SK-N-SH (cell line): ENCODE results near the gene PSMB2. TPM values are rescaled to one million over a fixed set of nuclear protein-coding genes. Genes with fewer than 3 reads are reported as not detected.
A peak's percentile ranks its signal among the peaks of the same experiment; 100 is the strongest.

Experiments
- CTCF ChIA-PET: fragments of 300-600, 350-600 bp; formaldehyde crosslinking; extraction: SDS; loops from one replicate; lab custom pipeline; 2021; lab: Yijun Ruan, JAX
- POLR2A ChIA-PET: fragments of 350-600 bp; sonication (Branson Sonifier 250); formaldehyde crosslinking; extraction: SDS; loops from one replicate; lab custom pipeline; 2020; ENCODE audit warnings: antibody characterized with exemption, inconsistent platforms; lab: Yijun Ruan, JAX
- DNase-seq: peaks from one replicate; pipeline ENCODE4 v3.0.0; 2012
- H2AFZ ChIP-seq: fragments of 200-600 bp; sonication (generic); 2 replicates; pipeline ENCODE4 v1.8.1; 2016; ENCODE audit warnings: antibody characterized with exemption, mild to moderate bottlenecking, low read depth
- H3F3A ChIP-seq: fragments of 200-600 bp; sonication (generic); replicated peaks from 2 replicates; pipeline ENCODE3; 2016; ENCODE audit warnings: antibody characterized with exemption, mild to moderate bottlenecking; ENCODE audit not compliant: insufficient read depth
- H3K27ac ChIP-seq, 2 experiments: fragments of 200-500 bp in 1 of 2; fragments of 200-600 bp in 1 of 2; sonication (Bioruptor generic) in 1 of 2; sonication (generic), shearing (Covaris generic) in 1 of 2; 2 replicates each; pipeline versions ENCODE4 v1.5.1 to v1.6.1; 2014 to 2016; ENCODE audit warnings: low read depth in 2 of 2, inconsistent platforms in 1 of 2, low read length in 1 of 2, mild to moderate bottlenecking in 1 of 2, mixed read lengths in 1 of 2
- H3K27me3 ChIP-seq: fragments of 200-600 bp; sonication (generic), shearing (Covaris generic); 2 replicates; pipeline ENCODE4 v1.6.1; 2016; ENCODE audit warnings: mixed run types; ENCODE audit not compliant: insufficient read depth
- H3K36me3 ChIP-seq, 2 experiments: fragments of 200-500 bp in 1 of 2; fragments of 200-600 bp in 1 of 2; sonication (Bioruptor generic) in 1 of 2; sonication (generic) in 1 of 2; replicated peaks in 1 of 2; 2 replicates each; pipeline versions ENCODE3 to v1.5.1; 2014 to 2016; ENCODE audit warnings: low read length in 1 of 2, mild to moderate bottlenecking in 1 of 2; ENCODE audit not compliant: insufficient read depth in 2 of 2, control insufficient read depth in 1 of 2
- H3K4me1 ChIP-seq, 2 experiments: fragments of 200-500 bp in 1 of 2; fragments of 200-600 bp in 1 of 2; sonication (Bioruptor generic) in 1 of 2; sonication (generic), shearing (Covaris generic) in 1 of 2; 2 replicates each; pipeline versions ENCODE4 v1.5.1 to v1.6.1; 2014 to 2016; ENCODE audit warnings: low read depth in 1 of 2, low read length in 1 of 2, mixed run types in 1 of 2; ENCODE audit not compliant: insufficient read depth in 2 of 2, control insufficient read depth in 1 of 2
- H3K4me2 ChIP-seq: fragments of 200-600 bp; sonication (generic), shearing (Covaris generic); 2 replicates; pipeline ENCODE4 v1.6.1; 2017; ENCODE audit warnings: mixed run types
- H3K4me3 ChIP-seq, 2 experiments: fragments of 200-500 bp in 1 of 2; fragments of 200-600 bp in 1 of 2; sonication (Bioruptor generic) in 1 of 2; sonication (generic), shearing (Covaris generic) in 1 of 2; 2 replicates each; pipeline versions ENCODE4 v1.5.1 to v1.8.1; 2014 to 2016; ENCODE audit warnings: low read depth in 2 of 2, inconsistent platforms in 1 of 2, low read length in 1 of 2, mild to moderate bottlenecking in 1 of 2, mixed read lengths in 1 of 2, moderate library complexity in 1 of 2
- H3K79me2 ChIP-seq: fragments of 200-600 bp; sonication (generic); 2 replicates; pipeline ENCODE4 v1.8.1; 2017; ENCODE audit warnings: mild to moderate bottlenecking; ENCODE audit not compliant: insufficient read depth
- H3K9ac ChIP-seq: fragments of 200-600 bp; sonication (generic); 2 replicates; pipeline ENCODE4 v1.6.1; 2017; ENCODE audit warnings: mixed run types
- H3K9me2 ChIP-seq: fragments of 200-600 bp; sonication (generic); 2 replicates; pipeline ENCODE4 v1.6.1; 2017; ENCODE audit warnings: mixed run types
- H3K9me3 ChIP-seq: fragments of 200-600 bp; sonication (generic); 2 replicates; pipeline ENCODE4 v1.6.1; 2017; ENCODE audit warnings: mixed run types, mild to moderate bottlenecking, moderate library complexity
- H4K20me1 ChIP-seq: fragments of 200-600 bp; sonication (generic); 2 replicates; pipeline ENCODE4 v1.6.1; 2017; ENCODE audit warnings: mild to moderate bottlenecking, mixed run types; ENCODE audit not compliant: insufficient read depth
- ELF1 ChIP-seq: IDR thresholded peaks from 2 replicates; pipeline ENCODE4 v1.4.0; 2012
- FOSL2 ChIP-seq: IDR thresholded peaks from 2 replicates; pipeline ENCODE4 v1.4.0; 2012; ENCODE audit warnings: low read depth, mild to moderate bottlenecking, moderate library complexity, borderline replicate concordance
- FOXM1 ChIP-seq: IDR thresholded peaks from 2 replicates; pipeline ENCODE4 v1.4.0; 2012; ENCODE audit warnings: low read depth, mild to moderate bottlenecking
- GABPA ChIP-seq: IDR thresholded peaks from 2 replicates; pipeline ENCODE4 v1.4.0; 2012; ENCODE audit warnings: low read depth, mild to moderate bottlenecking
- MEF2A ChIP-seq: IDR thresholded peaks from 2 replicates; pipeline ENCODE4 v1.4.0; 2012; ENCODE audit warnings: low read depth, borderline replicate concordance
- PBX3 ChIP-seq: IDR thresholded peaks from 2 replicates; pipeline ENCODE4; 2012
- TAF1 ChIP-seq: IDR thresholded peaks from 2 replicates; pipeline ENCODE4 v1.6.1; 2012; ENCODE audit warnings: low read depth, mild to moderate bottlenecking, low read length, moderate library complexity, borderline replicate concordance
- ZBTB33 ChIP-seq: IDR thresholded peaks from 2 replicates; pipeline ENCODE4 v1.4.0; 2012; ENCODE audit warnings: low read depth, borderline replicate concordance
- WGBS: methylation state at CpG from one replicate; pipeline ENCODE4 v1.1.6; 2017; ENCODE audit warnings: low lambda C conversion rate; 5-methylcytosine and 5-hydroxymethylcytosine counted together
- polyA plus RNA-seq, 3 experiments: library from polyadenylated mRNA; depleted of rRNA; stranded (reverse); fragments of >200 nt; gene quantifications; 2 replicates each; pipeline ENCODE4 v1.2.3, GENCODE V29; 2012
- TF ChIP-seq, protein P1 (sequence below): fragments of 150-350 bp; IDR thresholded peaks from 2 replicates; pipeline ENCODE4 v1.6.1; 2016; ENCODE audit warnings: mild to moderate bottlenecking, low read depth, low read length

Gene PSMB2
- polyA plus RNA-seq, 1 of the 3 experiments (the other 2 are of a cell fraction): 83.5 TPM

GRCh38 chr1:35570589-35571137 is 70.7 kb downstream of the PSMB2 start:
- peak; percentile 3 for DNase-seq

More at GRCh38 chr1:35570589-35571137, 70.7 kb downstream of the PSMB2 start:
- 88% methylated on average over 10 of the region's 10 CpGs for WGBS
- Histone ChIP-seq H3K9me2 (no peaks in the 10 kb centered on the region), H3K36me3 (peaks cover 0 to 9% of the 10 kb centered on the region in 2 experiments), H3K4me3 (no peak overlapping the region), H3K4me2 (no peak overlapping the region), H3F3A (no peaks in the 10 kb centered on the region), H3K4me1 (peaks cover 0 to 10% of the 10 kb centered on the region in 2 experiments; a peak in 1 of 4 replicates), H3K9me3 (no peaks in the 10 kb centered on the region), H3K79me2 (no peaks in the 10 kb centered on the region), H3K9ac (no peak overlapping the region), H2AFZ (no peak overlapping the region), H3K27ac (no peak overlapping the region), H4K20me1 (no peaks in the 10 kb centered on the region), H3K27me3 (no peaks in the 10 kb centered on the region)
- ChIA-PET POLR2A (interaction anchor here (1.1 kb wide), 1 partner anchor 137 kb away, joined by 3 read pairs; no protein-coding TSS in a partner anchor), CTCF (interaction anchor here (0.8 to 11.7 kb wide), 7 partner anchors 16 to 204 kb away, joined by 3 to 347 read pairs (median 3); partner anchors contain the start of gene C1orf216)
- no peak for TF ChIP-seq GABPA
- TF ChIP-seq ELF1: no peak
- TF ChIP-seq TAF1: no peak
- TF ChIP-seq ZBTB33: no peak
- TF ChIP-seq FOXM1: no peak
- TF ChIP-seq, protein P1, sequence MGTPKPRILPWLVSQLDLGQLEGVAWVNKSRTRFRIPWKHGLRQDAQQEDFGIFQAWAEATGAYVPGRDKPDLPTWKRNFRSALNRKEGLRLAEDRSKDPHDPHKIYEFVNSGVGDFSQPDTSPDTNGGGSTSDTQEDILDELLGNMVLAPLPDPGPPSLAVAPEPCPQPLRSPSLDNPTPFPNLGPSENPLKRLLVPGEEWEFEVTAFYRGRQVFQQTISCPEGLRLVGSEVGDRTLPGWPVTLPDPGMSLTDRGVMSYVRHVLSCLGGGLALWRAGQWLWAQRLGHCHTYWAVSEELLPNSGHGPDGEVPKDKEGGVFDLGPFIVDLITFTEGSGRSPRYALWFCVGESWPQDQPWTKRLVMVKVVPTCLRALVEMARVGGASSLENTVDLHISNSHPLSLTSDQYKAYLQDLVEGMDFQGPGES: no peak
- no peak for TF ChIP-seq FOSL2
- TF ChIP-seq MEF2A: no peak
- no peak for TF ChIP-seq PBX3
